Skeletal muscle satellite cell (primary cell): Measurements from ENCODE around the gene ARHGAP40.

ENCODE experiments used
- H3K27me3 ChIP-seq: 2 replicates; pipeline ENCODE4 v1.7.0; 2013; ENCODE audit warnings: low read length; ENCODE audit not compliant: control insufficient read depth, insufficient read depth
- H3K36me3 ChIP-seq: 2 replicates; pipeline ENCODE4 v1.7.0; 2013; ENCODE audit warnings: mild to moderate bottlenecking, control low read depth, low read length; ENCODE audit not compliant: insufficient read depth
- H3K4me1 ChIP-seq: 2 replicates; pipeline ENCODE4 v1.7.0; 2013; ENCODE audit warnings: low read length; ENCODE audit not compliant: control insufficient read depth, insufficient read depth
- H3K4me2 ChIP-seq: 2 replicates; pipeline ENCODE4 v1.7.0; 2013; ENCODE audit warnings: mild to moderate bottlenecking, low read length
- H3K4me3 ChIP-seq: 2 replicates; pipeline ENCODE4 v1.7.0; 2013; ENCODE audit warnings: low read length
- H3K9ac ChIP-seq: 2 replicates; pipeline ENCODE4 v1.7.0; 2013; ENCODE audit warnings: mild to moderate bottlenecking, low read depth, low read length, moderate library complexity
- H3K9me3 ChIP-seq: replicated peaks from 2 replicates; pipeline ENCODE4 v1.7.0; 2013; ENCODE audit warnings: mild to moderate bottlenecking, control low read depth, low read length

ARHGAP40 gene

GRCh38 chr20:38573413-38573812, 28.2 kb upstream of the ARHGAP40 start:
- Histone ChIP-seq H3K27me3 (no peaks in the 10 kb centered on the region), H3K4me2 (no peak overlapping the region), H3K36me3 (peaks cover 63% of the 10 kb centered on the region), H3K9me3 (no peaks in the 10 kb centered on the region), H3K9ac (no peak overlapping the region), H3K4me3 (no peak overlapping the region), H3K4me1 (no peaks in the 10 kb centered on the region)

- Histone ChIP-seq H3K4me2 (no peak overlapping the region), H3K4me3 (no peak overlapping the region), H3K27me3 (peaks cover 7% of the 10 kb centered on the region), H3K36me3 (peaks cover 34% of the 10 kb centered on the region), H3K4me1 (peaks cover 5% of the 10 kb centered on the region), H3K9me3 (no peaks in the 10 kb centered on the region), H3K9ac (no peak overlapping the region)
Measured at GRCh38 chr20:38579219-38579910, 22.2 kb upstream of the ARHGAP40 start.

GRCh38 chr20:38579921-38580320, 21.7 kb upstream of the ARHGAP40 start:
- H3K9ac ChIP-seq = no peak overlapping the region
- peaks cover 7% of the 10 kb centered on the region for H3K27me3 ChIP-seq
- peaks cover 5% of the 10 kb centered on the region for H3K4me1 ChIP-seq
- peaks cover 29% of the 10 kb centered on the region for H3K36me3 ChIP-seq
- no peak overlapping the region for H3K4me3 ChIP-seq
- H3K4me2 ChIP-seq = no peak overlapping the region
- H3K9me3 ChIP-seq = no peaks in the 10 kb centered on the region

- peaks cover 5% of the 10 kb centered on the region for H3K4me1 ChIP-seq
- peaks cover 18% of the 10 kb centered on the region for H3K36me3 ChIP-seq
- H3K9ac ChIP-seq = no peak within 1 kb of the TSS
- H3K27me3 ChIP-seq = peaks cover 7% of the 10 kb centered on the region
- no peak within 1 kb of the TSS for H3K4me2 ChIP-seq
- H3K4me3 ChIP-seq = no peak within 1 kb of the TSS
- no peaks in the 10 kb centered on the region for H3K9me3 ChIP-seq
Measured at GRCh38 chr20:38581013-38581412, 20.6 kb upstream of the ARHGAP40 start, which contains the start of gene ADIG. Gene ADIG, plus strand, starts transcription at chr20:38581197. Its CDS starts 54 bp downstream, at chr20:38581251.

- H3K36me3 ChIP-seq = peaks cover 10% of the 10 kb centered on the region
- H3K9me3 ChIP-seq = no peaks in the 10 kb centered on the region
- H3K27me3 ChIP-seq = peaks cover 9% of the 10 kb centered on the region
- H3K9ac ChIP-seq = no peak overlapping the region
- no peak overlapping the region for H3K4me2 ChIP-seq
- H3K4me1 ChIP-seq = peaks cover 5% of the 10 kb centered on the region
- H3K4me3 ChIP-seq = no peak overlapping the region
Measured at GRCh38 chr20:38581830-38582358, 19.7 kb upstream of the ARHGAP40 start.

- Histone ChIP-seq H3K4me3 (no peak overlapping the region), H3K9me3 (no peaks in the 10 kb centered on the region), H3K36me3 (no peaks in the 10 kb centered on the region), H3K4me1 (peaks cover 5% of the 10 kb centered on the region), H3K27me3 (peaks cover 12% of the 10 kb centered on the region), H3K9ac (no peak overlapping the region), H3K4me2 (no peak overlapping the region)
Measured at GRCh38 chr20:38583306-38583705, 18.3 kb upstream of the ARHGAP40 start.

- Histone ChIP-seq H3K27me3 (peaks cover 15% of the 10 kb centered on the region), H3K9me3 (no peaks in the 10 kb centered on the region), H3K4me1 (peaks cover 2% of the 10 kb centered on the region), H3K36me3 (no peaks in the 10 kb centered on the region), H3K4me3 (no peak overlapping the region), H3K4me2 (no peak overlapping the region), H3K9ac (no peak overlapping the region)
Measured at GRCh38 chr20:38584099-38584763, 17.4 kb upstream of the ARHGAP40 start.

- H3K4me3 ChIP-seq = no peak overlapping the region
- H3K9ac ChIP-seq = no peak overlapping the region
- no peak overlapping the region for H3K4me2 ChIP-seq
- H3K36me3 ChIP-seq = no peaks in the 10 kb centered on the region
- H3K4me1 ChIP-seq = no peaks in the 10 kb centered on the region
- no peaks in the 10 kb centered on the region for H3K9me3 ChIP-seq
- peaks cover 18% of the 10 kb centered on the region for H3K27me3 ChIP-seq
Measured at GRCh38 chr20:38585404-38586180, 16.0 kb upstream of the ARHGAP40 start.

- Histone ChIP-seq H3K9me3 (no peaks in the 10 kb centered on the region), H3K4me3 (no peak overlapping the region), H3K4me1 (no peaks in the 10 kb centered on the region), H3K4me2 (no peak overlapping the region), H3K36me3 (no peaks in the 10 kb centered on the region), H3K27me3 (peaks cover 21% of the 10 kb centered on the region), H3K9ac (no peak overlapping the region)
Measured at GRCh38 chr20:38586181-38586525, 15.5 kb upstream of the ARHGAP40 start.

GRCh38 chr20:38588303-38588702, 13.3 kb upstream of the ARHGAP40 start:
- H3K4me2 ChIP-seq = no peak overlapping the region
- H3K9me3 ChIP-seq = no peaks in the 10 kb centered on the region
- H3K4me1 ChIP-seq = no peaks in the 10 kb centered on the region
- H3K27me3 ChIP-seq = peaks cover 22% of the 10 kb centered on the region
- no peak overlapping the region for H3K9ac ChIP-seq
- H3K36me3 ChIP-seq = no peaks in the 10 kb centered on the region
- no peak overlapping the region for H3K4me3 ChIP-seq

- Histone ChIP-seq H3K9ac (no peak overlapping the region), H3K4me2 (no peak overlapping the region), H3K36me3 (no peaks in the 10 kb centered on the region), H3K4me3 (no peak overlapping the region), H3K27me3 (peaks cover 22% of the 10 kb centered on the region), H3K4me1 (no peaks in the 10 kb centered on the region), H3K9me3 (no peaks in the 10 kb centered on the region)
Measured at GRCh38 chr20:38589351-38589750, 12.3 kb upstream of the ARHGAP40 start.
